ENCODE data around the gene SALL4.
"Not testable (repeated sequence)": the region's sequence is repeated elsewhere in the genome, so short reads cannot be mapped to it uniquely, and the experiment has no call there.

SALL4 gene

GRCh38 chr20:51802170-51802751 is at the start of gene SALL4:
Gene SALL4, minus strand, starts transcription at chr20:51802521. Its CDS starts 113 bp downstream, at chr20:51802408.
- no peak for DNase-seq (ENCODE audit: low read depth, low spot score)

GRCh38 chr20:51848346-51848745 is 46.0 kb upstream of the SALL4 start:
- DNase-seq (ENCODE audit: low read depth, low spot score): no peak

GRCh38 chr20:51840865-51841264 is 38.5 kb upstream of the SALL4 start:
- no peak for DNase-seq (ENCODE audit: low read depth, low spot score)

GRCh38 chr20:51837876-51838420 is 35.6 kb upstream of the SALL4 start:
- DNase-seq (ENCODE audit: low read depth, low spot score): no peak

- no peak for DNase-seq (ENCODE audit: low read depth, low spot score)
Observed at GRCh38 chr20:51837436-51837835, 35.1 kb upstream of the SALL4 start.

GRCh38 chr20:51833326-51833725 is 31.0 kb upstream of the SALL4 start:
- no peak for DNase-seq (ENCODE audit: low read depth, low spot score)

GRCh38 chr20:51832276-51832675 is 30.0 kb upstream of the SALL4 start:
- DNase-seq (ENCODE audit: low read depth, low spot score): no peak

GRCh38 chr20:51831866-51832265 is 29.5 kb upstream of the SALL4 start:
- DNase-seq (ENCODE audit: low read depth, low spot score): no peak

GRCh38 chr20:51830538-51830937 is 28.2 kb upstream of the SALL4 start:
- DNase-seq (ENCODE audit: low read depth, low spot score): no peak

GRCh38 chr20:51828762-51829161 is 26.4 kb upstream of the SALL4 start:
- DNase-seq (ENCODE audit: low read depth, low spot score): no peak

GRCh38 chr20:51826372-51826771 is 24.1 kb upstream of the SALL4 start:
- no peak for DNase-seq (ENCODE audit: low read depth, low spot score)

GRCh38 chr20:51818479-51819008 is 16.2 kb upstream of the SALL4 start:
- DNase-seq (ENCODE audit: low read depth, low spot score): no peak

GRCh38 chr20:51816856-51817255 is 14.5 kb upstream of the SALL4 start:
- DNase-seq (ENCODE audit: low read depth, low spot score): not testable (repeated sequence)

- no peak for DNase-seq (ENCODE audit: low read depth, low spot score)
Observed at GRCh38 chr20:51815383-51816076, 13.2 kb upstream of the SALL4 start.

GRCh38 chr20:51812861-51813260 is 10.5 kb upstream of the SALL4 start:
- no peak for DNase-seq (ENCODE audit: low read depth, low spot score)

GRCh38 chr20:51811514-51812128 is 9.3 kb upstream of the SALL4 start:
- DNase-seq (ENCODE audit: low read depth, low spot score): no peak

GRCh38 chr20:51811042-51811355 is 8.7 kb upstream of the SALL4 start:
- no peak for DNase-seq (ENCODE audit: low read depth, low spot score)

- DNase-seq (ENCODE audit: low read depth, low spot score): no peak
Observed at GRCh38 chr20:51810155-51811041, 8.1 kb upstream of the SALL4 start.

GRCh38 chr20:51807720-51808250 is 5.5 kb upstream of the SALL4 start:
- DNase-seq (ENCODE audit: low read depth, low spot score): no peak

GRCh38 chr20:51804754-51805153 is 2.4 kb upstream of the SALL4 start:
- DNase-seq (ENCODE audit: low read depth, low spot score): no peak

- no peak for DNase-seq (ENCODE audit: low read depth, low spot score)
Observed at GRCh38 chr20:51803148-51803854, 980 bp upstream of the SALL4 start.
